22Rv1 (cell line): ENCODE data around the gene WWOX.

Experiments
- H3K27ac ChIP-seq: fragments of 450-650 bp; 2 replicates; pipeline ENCODE4 v1.5.1; 2017
- ZFX ChIP-seq: fragments of 450-650 bp; IDR thresholded peaks from 2 replicates; pipeline ENCODE4 v1.6.1; 2017; ENCODE audit warnings: antibody characterized with exemption, borderline replicate concordance
- TF ChIP-seq, protein P1 (sequence below): fragments of 450-650 bp; IDR thresholded peaks from 2 replicates; pipeline ENCODE4 v1.5.1; 2017; ENCODE audit warnings: mild to moderate bottlenecking

Gene WWOX

DNA sequence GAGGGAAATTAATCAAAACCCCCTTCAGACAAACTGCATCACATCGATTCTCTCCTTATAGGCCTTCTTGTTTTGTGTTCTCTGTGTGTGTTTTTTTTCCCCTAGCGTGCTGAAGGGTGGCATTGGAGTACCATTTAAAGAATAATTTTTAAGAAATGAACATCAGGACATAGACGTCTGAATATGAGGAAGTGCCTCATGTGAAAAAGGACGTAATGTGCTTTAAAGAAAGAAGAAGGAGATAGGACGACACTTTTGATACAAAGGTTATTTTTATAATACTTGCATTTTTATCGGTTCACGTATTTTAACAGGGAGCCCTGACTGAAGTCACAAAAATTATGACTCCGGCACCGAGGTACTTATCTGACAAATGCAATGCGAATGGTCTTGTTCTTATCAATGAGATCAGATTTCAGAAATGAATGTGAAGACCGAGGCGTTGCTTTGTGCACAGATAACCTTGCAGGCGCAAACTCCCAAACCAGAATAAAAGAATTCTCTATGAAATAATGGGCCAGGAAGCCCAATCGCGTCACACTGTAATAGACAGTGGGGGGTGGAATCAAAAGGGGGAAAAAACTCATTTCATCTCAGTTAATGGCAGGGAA, 894.8 kb downstream of the WWOX start:
- TF ChIP-seq ZFX, result no peak
- TF ChIP-seq, protein P1, sequence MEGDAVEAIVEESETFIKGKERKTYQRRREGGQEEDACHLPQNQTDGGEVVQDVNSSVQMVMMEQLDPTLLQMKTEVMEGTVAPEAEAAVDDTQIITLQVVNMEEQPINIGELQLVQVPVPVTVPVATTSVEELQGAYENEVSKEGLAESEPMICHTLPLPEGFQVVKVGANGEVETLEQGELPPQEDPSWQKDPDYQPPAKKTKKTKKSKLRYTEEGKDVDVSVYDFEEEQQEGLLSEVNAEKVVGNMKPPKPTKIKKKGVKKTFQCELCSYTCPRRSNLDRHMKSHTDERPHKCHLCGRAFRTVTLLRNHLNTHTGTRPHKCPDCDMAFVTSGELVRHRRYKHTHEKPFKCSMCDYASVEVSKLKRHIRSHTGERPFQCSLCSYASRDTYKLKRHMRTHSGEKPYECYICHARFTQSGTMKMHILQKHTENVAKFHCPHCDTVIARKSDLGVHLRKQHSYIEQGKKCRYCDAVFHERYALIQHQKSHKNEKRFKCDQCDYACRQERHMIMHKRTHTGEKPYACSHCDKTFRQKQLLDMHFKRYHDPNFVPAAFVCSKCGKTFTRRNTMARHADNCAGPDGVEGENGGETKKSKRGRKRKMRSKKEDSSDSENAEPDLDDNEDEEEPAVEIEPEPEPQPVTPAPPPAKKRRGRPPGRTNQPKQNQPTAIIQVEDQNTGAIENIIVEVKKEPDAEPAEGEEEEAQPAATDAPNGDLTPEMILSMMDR, result no peak
- H3K27ac ChIP-seq, result no peak overlapping the region

DNA sequence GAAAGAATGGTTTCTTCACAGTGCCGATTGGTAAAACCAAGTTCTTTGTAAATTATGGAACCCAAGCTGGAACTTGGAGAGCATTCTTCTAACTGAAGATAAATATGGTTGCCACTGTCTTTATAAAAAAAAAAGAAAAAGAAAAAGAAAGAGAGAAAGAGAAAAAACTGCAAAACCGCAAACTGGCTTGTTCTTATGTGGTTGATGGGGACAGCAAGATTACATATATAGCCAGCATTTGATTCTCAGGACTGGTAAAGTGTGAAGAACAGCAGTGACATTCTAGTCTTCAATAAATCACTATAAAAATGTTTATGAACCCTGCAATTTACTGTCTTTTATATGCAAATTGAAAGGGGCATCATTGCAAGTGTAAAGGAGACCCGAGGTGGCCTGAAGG, 896.0 kb downstream of the WWOX start:
- no peak overlapping the region for H3K27ac ChIP-seq
- no peak for TF ChIP-seq ZFX
- TF ChIP-seq, protein P1, result no peak

DNA sequence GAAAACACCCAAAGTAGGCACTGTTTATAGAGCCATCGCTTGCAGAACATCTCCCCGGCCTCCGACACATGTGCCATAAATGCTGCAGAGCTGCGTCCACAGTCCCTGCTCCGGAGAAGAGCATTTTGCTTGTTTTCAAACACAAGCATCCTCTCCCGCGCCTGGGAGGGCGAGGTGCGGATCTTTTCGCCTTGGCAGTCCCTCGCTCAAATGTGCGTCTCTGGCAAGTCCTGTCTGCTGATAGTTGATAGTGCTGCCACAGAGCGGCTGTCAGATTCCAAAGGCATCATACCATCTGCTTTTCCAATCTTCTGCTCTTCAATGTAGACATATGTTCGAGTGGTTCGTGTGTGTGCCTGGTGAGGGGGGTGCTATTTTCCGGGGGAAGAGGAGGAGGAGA, 897.3 kb downstream of the WWOX start:
- TF ChIP-seq, protein P1, result no peak
- no peak for TF ChIP-seq ZFX
- H3K27ac ChIP-seq, result no peak overlapping the region

DNA sequence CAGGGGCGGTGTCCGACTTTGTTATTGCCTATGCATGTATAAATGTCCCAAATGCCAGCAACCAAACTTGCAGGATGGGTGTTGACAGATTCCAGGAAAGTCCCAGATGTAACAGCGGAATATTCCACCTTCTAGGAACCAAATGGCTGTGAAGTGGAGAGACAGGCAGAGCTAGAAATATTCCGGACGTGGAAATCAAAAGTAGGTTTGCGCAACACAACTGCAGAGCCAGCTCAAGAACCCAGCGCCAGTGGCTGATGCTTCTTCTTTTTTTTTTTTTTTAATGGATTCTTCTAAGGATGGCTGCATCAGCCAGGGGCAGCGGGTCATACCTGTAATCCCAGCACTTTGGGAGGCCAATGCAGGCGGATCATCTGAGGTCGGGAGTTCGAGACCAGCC, 899.4 kb downstream of the WWOX start:
- no peak overlapping the region for H3K27ac ChIP-seq
- TF ChIP-seq, protein P1, result no peak
- no peak for TF ChIP-seq ZFX

DNA sequence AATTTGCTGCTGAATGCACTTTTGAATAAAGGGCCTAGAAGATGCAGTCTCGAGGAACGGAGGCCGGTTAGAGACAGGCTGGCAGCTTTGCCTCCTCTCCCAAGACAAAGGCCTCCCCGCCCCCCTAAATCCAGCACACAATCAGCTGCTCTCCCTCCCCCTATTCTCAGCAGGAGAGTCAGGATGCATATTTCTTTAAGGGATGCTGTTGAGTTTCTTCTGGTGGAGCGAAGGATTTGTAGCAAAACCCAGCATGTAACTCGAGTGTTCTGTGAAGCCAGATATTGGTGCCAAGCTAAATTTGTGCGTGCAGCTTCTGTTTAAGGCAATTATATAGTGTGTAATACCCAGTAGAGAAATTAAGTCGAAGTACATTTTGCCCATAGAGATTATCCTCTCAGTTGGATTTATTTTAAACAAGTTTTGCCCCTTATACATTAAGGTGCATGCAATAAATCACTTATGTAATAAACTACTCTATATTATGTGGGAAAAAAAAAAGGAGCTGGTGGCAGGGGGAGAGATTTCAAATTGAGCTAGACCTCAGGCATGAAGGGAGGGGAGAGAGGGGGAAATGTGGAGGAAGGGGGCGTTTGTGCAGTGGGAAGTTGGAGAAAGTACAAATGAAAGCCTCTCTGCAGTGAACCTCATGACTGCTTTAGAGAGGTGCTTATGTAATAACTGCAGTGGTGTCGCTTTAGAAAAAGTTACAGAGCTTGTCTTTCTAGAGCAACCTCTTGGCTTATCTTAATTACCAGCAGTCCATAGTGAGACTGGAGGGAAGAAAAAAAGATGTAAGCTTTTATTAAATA, 901.9 kb downstream of the WWOX start:
- TF ChIP-seq, protein P1, result no peak
- no peak for TF ChIP-seq ZFX
- H3K27ac ChIP-seq, result no peak overlapping the region

DNA sequence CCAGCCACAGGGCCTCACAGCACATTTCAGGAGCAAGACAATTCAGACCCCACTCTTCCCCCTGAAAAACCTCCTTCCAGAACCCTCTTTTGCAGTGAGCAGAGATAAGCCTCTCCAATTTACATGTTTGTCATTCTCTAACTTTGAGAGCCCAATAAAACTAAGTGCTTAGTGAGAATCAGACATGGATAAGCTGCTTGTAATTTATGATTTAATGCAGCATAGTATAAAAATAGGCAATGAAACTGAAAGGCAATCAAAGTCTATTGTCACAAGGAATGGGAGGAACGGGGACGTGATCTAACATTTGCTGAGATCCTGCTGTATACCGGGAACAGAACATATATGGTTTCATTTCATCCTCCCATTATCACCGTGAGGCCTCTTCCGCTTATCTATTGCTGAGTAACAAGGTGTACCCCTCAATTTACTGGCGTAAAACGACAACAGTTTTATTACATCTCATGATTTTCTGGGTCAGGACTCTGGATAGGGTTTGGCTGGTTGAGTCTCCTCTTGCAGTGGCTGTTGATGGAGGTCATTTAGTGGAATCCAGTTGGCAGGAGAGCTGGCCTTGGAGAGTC, 903.7 kb downstream of the WWOX start:
- TF ChIP-seq, protein P1, result no peak
- no peak for TF ChIP-seq ZFX
- H3K27ac ChIP-seq, result no peak overlapping the region

DNA sequence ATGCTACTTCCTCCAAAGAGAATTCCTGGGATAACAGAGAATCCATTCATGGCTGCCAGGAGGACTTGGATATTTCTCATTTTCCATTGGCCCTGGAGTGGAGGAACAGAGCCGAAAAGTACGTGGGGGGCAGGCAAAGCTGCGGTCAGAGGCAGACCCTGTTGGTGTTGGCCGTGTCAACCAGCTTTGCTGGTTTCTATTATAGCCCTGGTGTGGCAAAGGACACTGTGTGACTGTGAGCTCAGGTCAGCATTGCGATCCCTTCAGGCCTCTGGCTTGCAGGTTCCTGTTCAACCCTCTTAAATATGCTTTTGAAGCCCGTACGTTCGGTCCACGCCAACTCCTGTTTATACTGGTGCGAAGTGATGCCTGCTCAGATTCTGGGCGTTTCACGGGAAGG, 904.9 kb downstream of the WWOX start:
- TF ChIP-seq, protein P1, result no peak
- TF ChIP-seq ZFX, result no peak
- no peak overlapping the region for H3K27ac ChIP-seq
